ENCODE results near the gene CREBRF.

CREBRF gene

GRCh38 chr5:173187054-173187743, 131.0 kb downstream of the CREBRF start:
- no peak for TF ChIP-seq CTCF (IDR thresholded peaks at IDR 0.05; ENCODE audit: low read depth, low read length)
- no peak for DNase-seq (ENCODE audit: low read depth in 2 of 2)
- H3K4me3 ChIP-seq (replicated peaks in 1 of 2; ENCODE audit: low read depth in 2 of 2, low read length in 2 of 2), result no peak overlapping the region

GRCh38 chr5:173188280-173188679, 132.1 kb downstream of the CREBRF start:
- no peak overlapping the region for H3K4me3 ChIP-seq (replicated peaks in 1 of 2; ENCODE audit: low read depth in 2 of 2, low read length in 2 of 2)
- TF ChIP-seq CTCF (IDR thresholded peaks at IDR 0.05; ENCODE audit: low read depth, low read length), result no peak
- no peak for DNase-seq (ENCODE audit: low read depth in 2 of 2)

Data from cardiac fibroblast (primary cell).